NCI-H774 (cell line): ENCODE measurements around the gene PYGB.
"Not testable (repeated sequence)": the region's sequence is repeated elsewhere in the genome, so short reads cannot be mapped to it uniquely, and the experiment has no call there.

Source experiments
- DNase-seq: peaks from one replicate; lab custom pipeline; 2025; lab: John Stamatoyannopoulos, UW

The PYGB gene

GRCh38 chr20:25296094-25297093, 48.5 kb downstream of the PYGB start:
- no peak for DNase-seq

GRCh38 chr20:25297141-25297905, 49.4 kb downstream of the PYGB start:
- no peak for DNase-seq

- no peak for DNase-seq
Measured at GRCh38 chr20:25299806-25300205, 51.9 kb downstream of the PYGB start.

- no peak for DNase-seq
Measured at GRCh38 chr20:25300496-25301170, 52.7 kb downstream of the PYGB start.

GRCh38 chr20:25301357-25301920, 53.6 kb downstream of the PYGB start:
- DNase-seq = no peak

- DNase-seq = no peak
Measured at GRCh38 chr20:25302596-25302995, 54.7 kb downstream of the PYGB start.

GRCh38 chr20:25303292-25304024, 55.6 kb downstream of the PYGB start:
- DNase-seq = no peak

- no peak for DNase-seq
Measured at GRCh38 chr20:25304025-25304549, 56.2 kb downstream of the PYGB start.

- no peak for DNase-seq
Measured at GRCh38 chr20:25306991-25307903, 59.4 kb downstream of the PYGB start.

- no peak for DNase-seq
Measured at GRCh38 chr20:25308083-25308491, 60.2 kb downstream of the PYGB start.

- DNase-seq = no peak
Measured at GRCh38 chr20:25308671-25309394, 60.9 kb downstream of the PYGB start.

GRCh38 chr20:25309395-25310267, 61.7 kb downstream of the PYGB start:
- no peak for DNase-seq

GRCh38 chr20:25310268-25310920, 62.5 kb downstream of the PYGB start:
- peak; percentile 28 for DNase-seq

GRCh38 chr20:25310921-25311728, 63.2 kb downstream of the PYGB start:
- DNase-seq = no peak

GRCh38 chr20:25312716-25313115, 64.8 kb downstream of the PYGB start:
- DNase-seq = not testable (repeated sequence)

- DNase-seq = no peak
Measured at GRCh38 chr20:25313593-25313992, 65.7 kb downstream of the PYGB start.
